GM13977 (cell line): ENCODE data around the gene THRB.

ENCODE experiments used
- DNase-seq: peaks from one replicate; pipeline ENCODE4 v3.0.0; 2012; ENCODE audit warnings: low spot score
- in situ Hi-C: fragments of 300-500 bp; cut with MboI; formaldehyde crosslinking; loops from one replicate; pipeline ENCODE4 v1.12.0; 2022; ENCODE audit warnings: low sequenced_read_pairs, low pct_unique_long_range_greater_than_20kb, mixed read lengths, inconsistent platforms; ENCODE audit not compliant: unreplicated experiment
- TF ChIP-seq, protein P1 (sequence below): IDR thresholded peaks from 2 replicates; pipeline ENCODE4 v1.5.1; 2012; ENCODE audit warnings: mild to moderate bottlenecking, control low read depth; ENCODE audit not compliant: insufficient read depth; ENCODE audit errors: extremely low read depth, missing control alignments

The THRB gene

GRCh38 chr3:24165603-24165982 is 329.1 kb downstream of the THRB start:
- no peak for DNase-seq
- in situ Hi-C loops = no loop called here
- TF ChIP-seq, protein P1, sequence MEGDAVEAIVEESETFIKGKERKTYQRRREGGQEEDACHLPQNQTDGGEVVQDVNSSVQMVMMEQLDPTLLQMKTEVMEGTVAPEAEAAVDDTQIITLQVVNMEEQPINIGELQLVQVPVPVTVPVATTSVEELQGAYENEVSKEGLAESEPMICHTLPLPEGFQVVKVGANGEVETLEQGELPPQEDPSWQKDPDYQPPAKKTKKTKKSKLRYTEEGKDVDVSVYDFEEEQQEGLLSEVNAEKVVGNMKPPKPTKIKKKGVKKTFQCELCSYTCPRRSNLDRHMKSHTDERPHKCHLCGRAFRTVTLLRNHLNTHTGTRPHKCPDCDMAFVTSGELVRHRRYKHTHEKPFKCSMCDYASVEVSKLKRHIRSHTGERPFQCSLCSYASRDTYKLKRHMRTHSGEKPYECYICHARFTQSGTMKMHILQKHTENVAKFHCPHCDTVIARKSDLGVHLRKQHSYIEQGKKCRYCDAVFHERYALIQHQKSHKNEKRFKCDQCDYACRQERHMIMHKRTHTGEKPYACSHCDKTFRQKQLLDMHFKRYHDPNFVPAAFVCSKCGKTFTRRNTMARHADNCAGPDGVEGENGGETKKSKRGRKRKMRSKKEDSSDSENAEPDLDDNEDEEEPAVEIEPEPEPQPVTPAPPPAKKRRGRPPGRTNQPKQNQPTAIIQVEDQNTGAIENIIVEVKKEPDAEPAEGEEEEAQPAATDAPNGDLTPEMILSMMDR = no peak

- TF ChIP-seq, protein P1 = no peak
- DNase-seq = no peak
- in situ Hi-C loops = no loop called here
Observed at GRCh38 chr3:24164967-24165602, 329.6 kb downstream of the THRB start.

DNA sequence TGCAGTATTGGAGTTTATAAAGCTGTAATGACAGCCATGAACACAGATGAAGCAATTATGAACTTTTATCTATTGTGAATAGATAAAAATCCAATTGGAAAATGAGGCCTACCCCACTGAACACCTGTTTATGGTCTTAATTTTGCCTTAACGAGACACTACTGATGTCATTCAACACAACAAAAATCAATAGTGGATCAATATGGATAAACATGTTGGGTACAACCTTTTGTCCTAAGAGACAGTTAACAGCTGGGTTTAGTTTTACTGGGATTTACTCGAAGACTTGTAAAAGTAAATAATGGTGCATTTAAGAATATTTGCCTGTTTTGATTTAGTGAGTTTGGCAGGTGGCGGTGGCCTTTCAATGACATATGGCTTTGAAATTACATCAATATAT is 331.7 kb downstream of the THRB start:
- TF ChIP-seq, protein P1 = no peak
- in situ Hi-C loops = no loop called here
- no peak for DNase-seq

DNA sequence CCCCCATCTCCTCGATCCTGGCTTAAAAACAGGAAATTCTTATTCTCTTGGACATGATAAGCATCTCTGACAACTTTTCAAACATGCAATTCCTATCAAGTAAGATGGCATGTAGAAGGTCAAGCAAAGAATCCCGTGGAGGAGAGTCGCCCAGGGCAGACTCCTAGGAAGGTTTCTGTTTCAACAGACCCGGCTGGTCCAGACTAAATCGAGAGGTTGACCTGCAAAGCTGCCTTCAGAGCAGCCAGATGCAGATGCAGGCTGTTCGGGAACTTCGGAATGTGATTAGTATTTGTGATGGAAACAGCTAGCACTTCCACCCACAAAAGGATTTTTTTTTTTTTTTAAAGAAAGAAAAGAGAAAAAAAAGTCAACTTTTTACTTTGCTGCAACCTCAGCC is 332.8 kb downstream of the THRB start:
- no peak for DNase-seq

GRCh38 chr3:24160424-24161095 is 334.1 kb downstream of the THRB start:
- in situ Hi-C loops = no loop called here
- TF ChIP-seq, protein P1 = no peak
- DNase-seq = no peak

More for the DNA sequence above, 332.8 kb downstream of the THRB start:
- in situ Hi-C loops = no loop called here
- TF ChIP-seq, protein P1 = no peak

DNA sequence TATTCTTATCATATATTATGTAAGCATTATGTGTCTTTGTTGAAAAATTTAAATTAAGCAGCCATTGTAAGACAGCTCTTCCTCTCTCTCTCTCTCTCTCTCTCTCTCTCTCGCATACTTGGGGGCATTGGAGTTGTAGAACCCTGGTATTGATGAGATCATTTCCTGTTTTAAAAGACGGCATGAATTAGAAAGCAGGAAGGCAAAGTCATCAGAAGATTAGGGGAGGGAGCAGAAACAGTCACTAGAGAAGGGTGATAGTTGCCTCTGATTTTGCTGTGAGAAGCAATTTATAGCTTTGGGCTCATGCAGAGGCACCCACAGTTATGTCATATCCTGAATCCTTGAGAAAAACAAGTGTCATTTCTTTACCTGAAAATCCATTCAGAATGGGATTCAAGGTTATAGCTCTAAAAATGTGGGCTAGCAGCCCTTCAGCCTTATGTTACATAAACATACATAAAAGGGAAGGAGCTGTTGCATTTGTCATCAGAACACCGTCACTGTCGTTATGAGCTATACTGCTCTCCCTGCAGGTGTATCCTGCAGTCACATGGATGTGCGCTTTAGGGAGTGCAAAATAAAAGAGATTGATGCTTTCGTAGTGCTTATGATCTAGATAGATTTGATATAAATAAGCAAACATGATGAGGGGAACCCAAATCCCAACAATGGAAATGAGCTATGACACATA is 335.7 kb downstream of the THRB start:
- TF ChIP-seq, protein P1 = no peak
- in situ Hi-C loops = no loop called here
- DNase-seq = no peak
